ENCODE measurements around the gene GRK2. TPM values are rescaled to one million over a fixed set of nuclear protein-coding genes. Genes with fewer than 3 reads are reported as not detected.

GRK2 gene
- total and polyA plus RNA-seq, 2 donors (not counting 3 experiments of a cell fraction or from before 2014, with no cell fraction given), result 57.9 to 62.3 TPM

DNA sequence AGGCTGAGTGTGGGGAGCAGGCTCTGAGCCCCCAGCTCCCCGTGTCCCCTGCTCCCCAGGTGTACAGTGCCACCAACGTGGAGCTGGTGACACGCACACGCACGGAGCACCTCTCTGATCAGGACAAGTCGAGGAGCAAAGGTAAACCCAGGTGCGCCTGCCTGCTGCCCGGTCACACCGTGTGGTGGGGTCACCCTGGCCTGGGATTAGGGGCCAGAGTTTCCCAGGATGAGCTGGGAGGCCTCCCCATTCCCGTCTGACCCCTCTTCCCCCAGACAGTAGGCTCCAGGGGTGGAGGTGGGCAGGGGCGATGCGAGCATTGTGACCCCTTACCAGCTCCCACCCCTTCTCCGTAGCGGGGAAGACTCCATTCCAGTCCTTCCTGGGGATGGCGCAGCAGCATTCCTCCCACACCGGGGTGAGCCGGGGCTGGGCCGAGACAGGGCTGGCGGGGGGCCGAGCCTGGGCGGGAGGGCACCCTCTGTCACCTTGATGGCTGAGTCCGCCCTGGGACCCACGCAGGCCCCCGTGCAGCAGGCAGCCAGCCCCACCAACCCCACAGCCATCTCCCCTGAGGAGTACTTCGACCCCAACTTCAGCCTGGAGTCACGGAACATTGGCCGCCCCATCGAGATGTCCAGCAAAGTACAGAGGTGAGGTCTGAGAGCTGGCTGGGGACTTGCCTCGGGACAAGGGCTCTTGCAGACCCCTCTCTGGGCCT is 33.4 kb downstream of the GRK2 start:
- ChIA-PET POLR2A (no interaction called here), CTCF (no interaction called here)
- no peak overlapping the region for H3K4me2 ChIP-seq (ENCODE audit: insufficient read depth, low read length)
- peaks cover 3% of the 10 kb centered on the region for H3K4me1 ChIP-seq (ENCODE audit: control insufficient read depth, extremely low read depth, insufficient read depth, low read length)
- H3K9ac ChIP-seq (replicated peaks; ENCODE audit: extremely low read depth, insufficient read depth, low read length), result no peak overlapping the region
- H3K4me3 ChIP-seq (replicated peaks in 1 of 3; ENCODE audit: insufficient read depth in 1 of 3, low read depth in 1 of 3, low read length in 3 of 3), result no peak overlapping the region
- dilution Hi-C loops (cut with MboI; ENCODE audit: extremely low pct_ligation_motif_present, low sequenced_read_pairs) (no loop called here), intact Hi-C loops (cut with micrococcal nuclease) (no loop called here)
- DNase-seq (ENCODE audit: low read depth, low spot score) (no peak), FAIRE-seq (no peak)
- peaks cover 3 to 27% of the 10 kb centered on the region in 2 experiments for H3K36me3 ChIP-seq (ENCODE audit: control insufficient read depth in 2 of 2, extremely low read depth in 1 of 2, insufficient read depth in 2 of 2, low read length in 2 of 2)
- BruUV-seq (replicated peaks), result no TSS peak
- H3K27ac ChIP-seq (ENCODE audit: insufficient read depth, low read depth, low read length), result no peak overlapping the region
- peaks cover 11% of the 10 kb centered on the region for H3K79me2 ChIP-seq (ENCODE audit: control insufficient read depth, insufficient read depth, low read length)
- no peak overlapping the region for H2AFZ ChIP-seq (ENCODE audit: low read depth, low read length)
- no peaks in the 10 kb centered on the region for H3K9me1 ChIP-seq (replicated peaks; ENCODE audit: control insufficient read depth, extremely low read depth, insufficient read depth, low read length)
- no peaks in the 10 kb centered on the region for H3K27me3 ChIP-seq (ENCODE audit: control insufficient read depth in 2 of 2, insufficient read depth in 2 of 2, low read length in 2 of 2)
- H4K20me1 ChIP-seq (replicated peaks; ENCODE audit: control insufficient read depth, extremely low read depth, insufficient read depth, low read length), result no peaks in the 10 kb centered on the region
- no peaks in the 10 kb centered on the region for H3K9me3 ChIP-seq (replicated peaks; ENCODE audit: control insufficient read depth, insufficient read depth, low read length)
- TF ChIP-seq, protein P1, sequence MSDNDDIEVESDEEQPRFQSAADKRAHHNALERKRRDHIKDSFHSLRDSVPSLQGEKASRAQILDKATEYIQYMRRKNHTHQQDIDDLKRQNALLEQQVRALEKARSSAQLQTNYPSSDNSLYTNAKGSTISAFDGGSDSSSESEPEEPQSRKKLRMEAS (IDR thresholded peaks at IDR 0.05; ENCODE audit: insufficient read depth, insufficient read length), result no peak
- TF ChIP-seq EZH2 (IDR thresholded peaks at IDR 0.05; ENCODE audit: borderline replicate concordance, low read depth, low read length, severe bottlenecking) (no peak), POLR2AphosphoS5 (IDR thresholded peaks at IDR 0.05; ENCODE audit: insufficient read depth, low read depth, low read length) (no peak), POLR2A (IDR thresholded peaks at IDR 0.05; ENCODE audit: low read depth, low read length) (no peak), MYC (IDR thresholded peaks at IDR 0.05; ENCODE audit: low read depth, low read length) (no peak), GATA2 (IDR thresholded peaks at IDR 0.05; ENCODE audit: insufficient read depth, insufficient read length, low read depth, low read length) (no peak), JUN (IDR thresholded peaks at IDR 0.05; ENCODE audit: borderline replicate concordance, insufficient read depth, insufficient read length, low read depth) (no peak), FOS (IDR thresholded peaks at IDR 0.05; ENCODE audit: borderline replicate concordance, insufficient read depth, low read length) (no peak)
- TF ChIP-seq, protein P2, sequence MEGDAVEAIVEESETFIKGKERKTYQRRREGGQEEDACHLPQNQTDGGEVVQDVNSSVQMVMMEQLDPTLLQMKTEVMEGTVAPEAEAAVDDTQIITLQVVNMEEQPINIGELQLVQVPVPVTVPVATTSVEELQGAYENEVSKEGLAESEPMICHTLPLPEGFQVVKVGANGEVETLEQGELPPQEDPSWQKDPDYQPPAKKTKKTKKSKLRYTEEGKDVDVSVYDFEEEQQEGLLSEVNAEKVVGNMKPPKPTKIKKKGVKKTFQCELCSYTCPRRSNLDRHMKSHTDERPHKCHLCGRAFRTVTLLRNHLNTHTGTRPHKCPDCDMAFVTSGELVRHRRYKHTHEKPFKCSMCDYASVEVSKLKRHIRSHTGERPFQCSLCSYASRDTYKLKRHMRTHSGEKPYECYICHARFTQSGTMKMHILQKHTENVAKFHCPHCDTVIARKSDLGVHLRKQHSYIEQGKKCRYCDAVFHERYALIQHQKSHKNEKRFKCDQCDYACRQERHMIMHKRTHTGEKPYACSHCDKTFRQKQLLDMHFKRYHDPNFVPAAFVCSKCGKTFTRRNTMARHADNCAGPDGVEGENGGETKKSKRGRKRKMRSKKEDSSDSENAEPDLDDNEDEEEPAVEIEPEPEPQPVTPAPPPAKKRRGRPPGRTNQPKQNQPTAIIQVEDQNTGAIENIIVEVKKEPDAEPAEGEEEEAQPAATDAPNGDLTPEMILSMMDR (IDR thresholded peaks at IDR 0.05; ENCODE audit: extremely low read depth in 1 of 2, insufficient read depth in 1 of 2, low read depth in 1 of 2, low read length in 2 of 2), result no peak
